Osteocyte (in vitro differentiated cells): ENCODE results near the gene PCF11. TPM values are rescaled to one million over a fixed set of nuclear protein-coding genes. Genes with fewer than 3 reads are reported as not detected.
A peak's percentile ranks its signal among the peaks of the same experiment; 100 is the strongest.

Experiments used
- DNase-seq: peaks from one replicate; pipeline ENCODE4 v3.0.0; 2021; ENCODE audit warnings: mixed read lengths; ENCODE audit not compliant: unreplicated experiment; ENCODE audit errors: extremely low spot score
- H3K27ac Mint-ChIP-seq: one replicate; pipeline ENCODE4 v1.8.0; 2021; ENCODE audit warnings: mild to moderate bottlenecking, mixed read lengths; ENCODE audit not compliant: unreplicated experiment
- H3K27me3 Mint-ChIP-seq: one replicate; pipeline ENCODE4 v1.8.0; 2021; ENCODE audit warnings: mixed read lengths; ENCODE audit not compliant: unreplicated experiment
- H3K36me3 Mint-ChIP-seq: one replicate; pipeline ENCODE4 v1.8.0; 2021; ENCODE audit warnings: mixed read lengths; ENCODE audit not compliant: unreplicated experiment
- H3K4me1 Mint-ChIP-seq: one replicate; pipeline ENCODE4 v1.8.0; 2021; ENCODE audit warnings: mixed read lengths; ENCODE audit not compliant: unreplicated experiment
- H3K4me3 Mint-ChIP-seq: one replicate; pipeline ENCODE4 v1.8.0; 2021; ENCODE audit warnings: mild to moderate bottlenecking, moderate library complexity, mixed read lengths; ENCODE audit not compliant: unreplicated experiment
- H3K9me3 Mint-ChIP-seq: one replicate; pipeline ENCODE4 v1.8.0; 2021; ENCODE audit warnings: mixed read lengths; ENCODE audit not compliant: unreplicated experiment
- total RNA-seq: library from RNA; stranded (reverse); gene quantifications from 2 replicates; pipeline ENCODE4 v1.2.1, GENCODE V29; 2021
- TF ChIP-seq, protein P1 (sequence below): fragments of 200-600 bp; sonication (generic); IDR thresholded peaks from 2 replicates; pipeline ENCODE4 v1.5.0; 2021; ENCODE audit warnings: antibody characterized with exemption, mild to moderate bottlenecking, moderate library complexity

PCF11 gene
- total RNA-seq, 1 donor from 2014 or later = 66.6 TPM

DNA sequence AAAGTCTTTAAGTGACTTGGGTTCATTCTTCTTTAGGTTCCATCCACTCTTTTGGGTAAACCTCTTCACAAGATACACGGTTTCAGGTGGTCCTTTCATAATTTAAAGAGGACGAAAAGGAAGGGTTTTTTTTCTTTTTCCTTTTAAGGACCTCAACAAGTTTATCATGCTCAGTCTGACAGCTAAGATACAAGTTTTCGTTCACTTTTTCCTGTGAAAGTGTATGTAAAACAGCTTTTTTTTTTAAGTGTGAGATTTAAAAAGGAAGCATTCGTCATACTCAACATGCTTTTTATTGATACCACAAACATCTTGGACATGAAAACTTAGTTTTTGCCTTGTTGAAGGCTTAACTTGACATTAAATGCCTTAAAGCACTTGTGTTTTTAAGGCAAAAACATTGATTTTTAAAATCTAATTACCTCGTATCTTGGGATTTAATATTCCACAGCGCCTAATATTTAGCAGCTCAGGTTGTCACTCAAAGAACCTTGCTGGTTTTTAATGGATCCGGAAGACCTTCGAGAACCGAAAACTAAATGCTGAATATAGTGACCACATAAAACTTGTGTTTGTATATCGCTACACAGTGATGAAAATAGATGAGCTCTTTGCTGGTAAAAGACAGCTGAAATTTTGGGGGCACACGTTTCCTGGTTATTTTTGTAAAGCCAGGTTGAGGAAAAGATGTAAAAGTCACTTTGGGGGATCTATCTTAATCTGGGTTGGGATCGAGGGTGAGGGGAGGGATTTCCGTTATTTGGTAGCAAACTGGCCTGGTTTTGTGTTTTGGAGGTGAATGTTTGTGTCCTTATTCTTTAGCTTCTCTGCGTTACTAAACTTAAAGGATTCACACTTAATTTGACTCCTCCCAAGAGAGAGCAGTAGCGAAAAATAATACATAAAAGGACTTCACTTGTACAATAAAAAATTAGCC is 2.3 kb downstream of the PCF11 start:
- TF ChIP-seq, protein P1, sequence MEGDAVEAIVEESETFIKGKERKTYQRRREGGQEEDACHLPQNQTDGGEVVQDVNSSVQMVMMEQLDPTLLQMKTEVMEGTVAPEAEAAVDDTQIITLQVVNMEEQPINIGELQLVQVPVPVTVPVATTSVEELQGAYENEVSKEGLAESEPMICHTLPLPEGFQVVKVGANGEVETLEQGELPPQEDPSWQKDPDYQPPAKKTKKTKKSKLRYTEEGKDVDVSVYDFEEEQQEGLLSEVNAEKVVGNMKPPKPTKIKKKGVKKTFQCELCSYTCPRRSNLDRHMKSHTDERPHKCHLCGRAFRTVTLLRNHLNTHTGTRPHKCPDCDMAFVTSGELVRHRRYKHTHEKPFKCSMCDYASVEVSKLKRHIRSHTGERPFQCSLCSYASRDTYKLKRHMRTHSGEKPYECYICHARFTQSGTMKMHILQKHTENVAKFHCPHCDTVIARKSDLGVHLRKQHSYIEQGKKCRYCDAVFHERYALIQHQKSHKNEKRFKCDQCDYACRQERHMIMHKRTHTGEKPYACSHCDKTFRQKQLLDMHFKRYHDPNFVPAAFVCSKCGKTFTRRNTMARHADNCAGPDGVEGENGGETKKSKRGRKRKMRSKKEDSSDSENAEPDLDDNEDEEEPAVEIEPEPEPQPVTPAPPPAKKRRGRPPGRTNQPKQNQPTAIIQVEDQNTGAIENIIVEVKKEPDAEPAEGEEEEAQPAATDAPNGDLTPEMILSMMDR = no peak

DNA sequence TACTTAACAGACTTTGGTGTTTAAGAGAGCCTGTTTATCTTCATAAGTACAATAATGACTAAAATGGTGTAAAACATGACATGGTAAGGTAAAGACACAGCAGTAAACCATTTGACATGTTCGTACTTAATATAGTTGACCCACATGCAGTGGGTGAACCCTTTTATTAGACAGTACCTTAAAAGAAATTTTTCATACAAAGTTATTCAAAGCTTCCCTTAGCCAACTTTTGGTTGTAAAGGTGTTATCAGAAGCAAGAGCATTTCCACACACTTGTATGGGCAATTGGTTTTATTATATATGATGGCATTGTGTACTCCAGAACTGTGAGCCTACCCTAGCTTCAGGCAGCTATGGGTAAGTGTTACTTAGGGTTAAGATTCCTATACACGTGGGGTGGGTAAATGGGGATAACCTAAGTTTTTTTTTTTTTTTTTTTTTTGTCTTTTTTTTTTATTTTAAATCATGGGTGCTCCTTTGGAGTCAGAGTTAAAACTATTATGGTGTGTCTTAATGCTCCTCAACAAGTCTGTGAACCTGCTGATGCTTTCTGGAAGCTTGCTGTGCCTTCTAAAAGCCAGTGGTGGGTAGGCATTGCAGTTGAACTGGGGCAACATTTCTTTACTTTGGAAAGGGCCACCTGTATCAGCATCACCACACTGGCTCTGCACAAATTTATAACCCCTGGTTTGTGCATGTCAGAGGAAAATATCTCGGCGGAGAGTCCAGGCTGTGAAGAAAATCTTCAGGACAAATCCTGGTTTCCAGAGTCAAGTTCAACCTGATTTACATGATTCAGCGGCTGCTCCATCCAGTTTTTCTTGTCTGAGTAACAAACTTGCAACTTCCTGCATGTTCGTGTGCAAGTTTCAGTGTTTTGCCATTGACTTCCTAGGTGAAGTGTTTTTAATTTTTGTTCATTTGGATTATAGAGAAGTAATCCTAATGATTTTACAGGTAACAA is 3.3 kb downstream of the PCF11 start:
- H3K9me3 Mint-ChIP-seq = no peaks in the 10 kb centered on the region
- H3K4me3 Mint-ChIP-seq = peak overlapping the region; percentile 99
- no peaks in the 10 kb centered on the region for H3K27me3 Mint-ChIP-seq
- peak overlapping the region; percentile 100 for H3K27ac Mint-ChIP-seq
- TF ChIP-seq, protein P1 = no peak
- peaks cover 44% of the 10 kb centered on the region for H3K4me1 Mint-ChIP-seq
- peaks cover 34% of the 10 kb centered on the region for H3K36me3 Mint-ChIP-seq
- no peak for DNase-seq

More for the DNA sequence above, 2.3 kb downstream of the PCF11 start:
- Mint-ChIP-seq H3K36me3 (peaks cover 28% of the 10 kb centered on the region), H3K4me1 (peaks cover 44% of the 10 kb centered on the region), H3K4me3 (peak overlapping the region; percentile 99), H3K9me3 (no peaks in the 10 kb centered on the region), H3K27me3 (no peaks in the 10 kb centered on the region), H3K27ac (peak overlapping the region; percentile 100)
- no peak for DNase-seq

DNA sequence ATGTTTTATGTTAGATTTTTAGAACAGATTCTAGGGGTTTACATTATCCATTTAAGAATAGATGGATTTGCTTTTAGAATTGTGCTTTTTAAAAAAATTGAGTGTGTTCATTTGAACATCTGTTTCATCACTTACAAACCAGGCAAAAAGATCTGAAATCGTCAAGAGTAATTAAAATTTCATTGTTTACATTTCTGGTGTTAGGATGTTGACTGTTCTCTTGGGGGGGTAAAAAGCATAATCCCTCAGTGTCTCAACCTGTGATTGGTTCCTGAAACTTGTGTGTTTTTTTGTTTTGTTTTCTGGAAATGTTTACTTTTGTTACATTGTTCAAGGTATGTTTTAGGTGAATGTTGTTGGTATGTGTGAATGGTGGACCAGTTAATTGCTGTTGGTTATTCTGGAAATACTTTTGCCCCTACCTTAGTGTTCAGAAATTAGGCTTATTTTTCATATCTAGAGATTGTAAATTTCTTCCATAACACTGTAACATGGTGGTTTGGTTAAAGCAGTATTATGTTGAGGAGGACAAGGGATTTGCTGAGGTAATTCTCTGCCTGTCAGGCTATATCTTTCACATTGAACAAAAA is 4.8 kb downstream of the PCF11 start:
- TF ChIP-seq, protein P1 = no peak
- no peaks in the 10 kb centered on the region for H3K27me3 Mint-ChIP-seq
- peak overlapping the region; percentile 62 for H3K27ac Mint-ChIP-seq
- DNase-seq = no peak
- H3K36me3 Mint-ChIP-seq = peaks cover 48% of the 10 kb centered on the region
- H3K9me3 Mint-ChIP-seq = no peaks in the 10 kb centered on the region
- H3K4me1 Mint-ChIP-seq = peaks cover 45% of the 10 kb centered on the region
- peak overlapping the region; percentile 18 for H3K4me3 Mint-ChIP-seq

DNA sequence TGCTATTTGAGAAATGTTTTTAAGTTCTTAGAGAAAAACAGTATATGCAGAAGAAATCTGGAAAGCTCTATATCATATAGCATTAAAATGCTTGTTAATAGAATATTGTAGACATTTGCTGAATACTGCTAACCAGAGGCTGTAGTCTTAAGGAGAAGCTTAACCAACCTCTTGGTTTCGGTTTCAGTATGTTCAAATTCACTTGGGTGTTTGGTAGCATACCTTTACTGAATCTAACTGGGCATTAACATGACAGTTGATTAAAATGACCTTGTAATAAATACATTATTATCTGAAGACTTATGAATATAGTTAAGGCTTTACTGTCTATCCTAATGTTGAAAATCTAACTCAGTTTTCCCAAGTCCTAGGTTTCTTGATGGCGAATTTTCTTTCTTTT is 5.4 kb downstream of the PCF11 start:
- Mint-ChIP-seq H3K27ac (peak overlapping the region; percentile 62), H3K4me3 (peak overlapping the region; percentile 15), H3K36me3 (peaks cover 48% of the 10 kb centered on the region), H3K27me3 (no peaks in the 10 kb centered on the region), H3K9me3 (no peaks in the 10 kb centered on the region), H3K4me1 (peaks cover 45% of the 10 kb centered on the region)
- DNase-seq = no peak
- TF ChIP-seq, protein P1 = no peak
